Glutamatergic neuron (in vitro differentiated cells): ENCODE results near the gene ALPK1. TPM values are rescaled to one million over a fixed set of nuclear protein-coding genes. Genes with fewer than 3 reads are reported as not detected.

Source experiments
- DNase-seq: peaks from one replicate; pipeline ENCODE4 v3.0.0; 2022
- H3K27ac Mint-ChIP-seq: one replicate; pipeline ENCODE4 v1.8.0; 2020; ENCODE audit warnings: mild to moderate bottlenecking, mixed read lengths, inconsistent platforms; ENCODE audit not compliant: unreplicated experiment
- H3K27me3 Mint-ChIP-seq: one replicate; pipeline ENCODE4 v1.8.0; 2020; ENCODE audit warnings: mild to moderate bottlenecking, moderate library complexity, mixed read lengths, inconsistent platforms; ENCODE audit not compliant: unreplicated experiment
- H3K36me3 Mint-ChIP-seq: one replicate; pipeline ENCODE4 v1.8.0; 2020; ENCODE audit warnings: mild to moderate bottlenecking, mixed read lengths, inconsistent platforms; ENCODE audit not compliant: unreplicated experiment
- H3K4me1 Mint-ChIP-seq: one replicate; pipeline ENCODE4 v1.8.0; 2020; ENCODE audit warnings: mild to moderate bottlenecking, low read depth, mixed read lengths, inconsistent platforms; ENCODE audit not compliant: unreplicated experiment
- H3K4me3 Mint-ChIP-seq: one replicate; pipeline ENCODE4 v1.8.0; 2020; ENCODE audit warnings: mild to moderate bottlenecking, mixed read lengths, inconsistent platforms; ENCODE audit not compliant: unreplicated experiment
- H3K9me3 Mint-ChIP-seq: one replicate; pipeline ENCODE4 v1.8.0; 2020; ENCODE audit warnings: mild to moderate bottlenecking, moderate library complexity, mixed read lengths, inconsistent platforms; ENCODE audit not compliant: unreplicated experiment
- total RNA-seq: library from RNA; stranded (reverse); fragmentation: NEBNext Ultra II Directional; extraction: Animal tissue kit (Norgen Biotek cat#: 25700); gene quantifications from one replicate; pipeline ENCODE4 v1.2.1, GENCODE V29; 2021; ENCODE audit not compliant: unreplicated experiment
- TF ChIP-seq, protein P1 (sequence below): fragments of 200-600 bp; sonication (generic); IDR thresholded peaks from one replicate; pipeline ENCODE4 v1.5.0; 2021; ENCODE audit not compliant: partially characterized antibody, unreplicated experiment

Gene ALPK1
- total RNA-seq, 1 donor from 2014 or later: 0.86 TPM

GRCh38 chr4:112257098-112257497 lies 40.1 kb upstream of the ALPK1 start:
- Mint-ChIP-seq H3K36me3 (no peaks in the 10 kb centered on the region), H3K27me3 (no peaks in the 10 kb centered on the region)

DNA sequence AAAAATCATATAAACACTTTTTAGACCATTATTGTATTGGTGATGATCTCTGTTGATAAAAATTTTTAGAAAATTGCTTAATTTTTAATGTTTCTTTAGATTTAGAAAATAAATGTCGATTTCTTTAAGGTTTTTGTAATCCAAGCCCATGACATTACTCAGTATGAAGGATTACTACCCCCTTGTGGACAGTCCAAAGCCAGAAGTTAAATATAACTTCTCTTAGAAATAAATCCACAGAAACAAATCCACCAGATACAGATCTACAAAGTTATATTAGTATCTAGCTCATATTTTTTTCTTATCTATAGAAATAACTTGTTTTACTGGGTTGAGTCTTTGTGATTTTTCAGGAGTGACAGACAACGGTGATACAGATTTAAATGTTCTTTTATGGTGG lies 30.3 kb upstream of the ALPK1 start:
- TF ChIP-seq, protein P1, sequence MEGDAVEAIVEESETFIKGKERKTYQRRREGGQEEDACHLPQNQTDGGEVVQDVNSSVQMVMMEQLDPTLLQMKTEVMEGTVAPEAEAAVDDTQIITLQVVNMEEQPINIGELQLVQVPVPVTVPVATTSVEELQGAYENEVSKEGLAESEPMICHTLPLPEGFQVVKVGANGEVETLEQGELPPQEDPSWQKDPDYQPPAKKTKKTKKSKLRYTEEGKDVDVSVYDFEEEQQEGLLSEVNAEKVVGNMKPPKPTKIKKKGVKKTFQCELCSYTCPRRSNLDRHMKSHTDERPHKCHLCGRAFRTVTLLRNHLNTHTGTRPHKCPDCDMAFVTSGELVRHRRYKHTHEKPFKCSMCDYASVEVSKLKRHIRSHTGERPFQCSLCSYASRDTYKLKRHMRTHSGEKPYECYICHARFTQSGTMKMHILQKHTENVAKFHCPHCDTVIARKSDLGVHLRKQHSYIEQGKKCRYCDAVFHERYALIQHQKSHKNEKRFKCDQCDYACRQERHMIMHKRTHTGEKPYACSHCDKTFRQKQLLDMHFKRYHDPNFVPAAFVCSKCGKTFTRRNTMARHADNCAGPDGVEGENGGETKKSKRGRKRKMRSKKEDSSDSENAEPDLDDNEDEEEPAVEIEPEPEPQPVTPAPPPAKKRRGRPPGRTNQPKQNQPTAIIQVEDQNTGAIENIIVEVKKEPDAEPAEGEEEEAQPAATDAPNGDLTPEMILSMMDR: no peak
- Mint-ChIP-seq H3K27ac (no peak overlapping the region), H3K4me3 (no peak overlapping the region), H3K36me3 (no peaks in the 10 kb centered on the region), H3K9me3 (no peaks in the 10 kb centered on the region), H3K4me1 (no peaks in the 10 kb centered on the region), H3K27me3 (no peaks in the 10 kb centered on the region)
- no peak for DNase-seq

More at GRCh38 chr4:112257098-112257497, 40.1 kb upstream of the ALPK1 start:
- Mint-ChIP-seq H3K4me3 (no peak overlapping the region), H3K4me1 (no peaks in the 10 kb centered on the region), H3K9me3 (no peaks in the 10 kb centered on the region), H3K27ac (no peak overlapping the region)
- DNase-seq: no peak
- TF ChIP-seq, protein P1: no peak

- no peak overlapping the region for H3K4me3 Mint-ChIP-seq
- TF ChIP-seq, protein P1: no peak
- no peaks in the 10 kb centered on the region for H3K36me3 Mint-ChIP-seq
- no peaks in the 10 kb centered on the region for H3K4me1 Mint-ChIP-seq
- H3K27ac Mint-ChIP-seq: no peak overlapping the region
- DNase-seq: no peak
- no peaks in the 10 kb centered on the region for H3K9me3 Mint-ChIP-seq
- no peaks in the 10 kb centered on the region for H3K27me3 Mint-ChIP-seq
Measured at GRCh38 chr4:112270051-112270450, 27.1 kb upstream of the ALPK1 start.

GRCh38 chr4:112270640-112271421 lies 26.3 kb upstream of the ALPK1 start:
- Mint-ChIP-seq H3K36me3 (no peaks in the 10 kb centered on the region), H3K27me3 (no peaks in the 10 kb centered on the region), H3K4me3 (no peak overlapping the region), H3K9me3 (no peaks in the 10 kb centered on the region), H3K4me1 (no peaks in the 10 kb centered on the region), H3K27ac (no peak overlapping the region)
- no peak for DNase-seq
- TF ChIP-seq, protein P1: no peak

GRCh38 chr4:112272292-112272691 lies 24.9 kb upstream of the ALPK1 start:
- H3K4me1 Mint-ChIP-seq: no peaks in the 10 kb centered on the region
- TF ChIP-seq, protein P1: no peak
- no peak overlapping the region for H3K27ac Mint-ChIP-seq
- no peaks in the 10 kb centered on the region for H3K36me3 Mint-ChIP-seq
- no peak for DNase-seq
- H3K4me3 Mint-ChIP-seq: no peak overlapping the region
- H3K9me3 Mint-ChIP-seq: no peaks in the 10 kb centered on the region
- H3K27me3 Mint-ChIP-seq: no peaks in the 10 kb centered on the region
